Activated CD4-positive, alpha-beta memory T cell treated with anti-CD3 and anti-CD28 coated beads for 36 hours (primary cell): ENCODE data around the gene NIPSNAP3A. TPM values are rescaled to one million over a fixed set of nuclear protein-coding genes. Genes with fewer than 3 reads are reported as not detected.

Experiments used
- CTCF ChIA-PET: fragments of 350-600 bp; sonication (Branson Sonifier 250); formaldehyde crosslinking; loops from one replicate; lab custom pipeline; 2021; ENCODE audit warnings: antibody characterized with exemption, inconsistent platforms; lab: Charles Lee
- POLR2A ChIA-PET: fragments of 350-600 bp; sonication (Branson Sonifier 250); formaldehyde crosslinking; loops from one replicate; lab custom pipeline; 2021; ENCODE audit warnings: antibody characterized with exemption; lab: Charles Lee
- DNase-seq: peaks from one replicate; pipeline ENCODE4 v3.0.0-alpha.2; 2020
- H3K27ac Mint-ChIP-seq: one replicate; pipeline ENCODE4 v1.8.0; 2021; ENCODE audit warnings: mixed read lengths
- H3K27me3 Mint-ChIP-seq: one replicate; pipeline ENCODE4 v1.8.0; 2021; ENCODE audit warnings: mixed read lengths
- H3K36me3 Mint-ChIP-seq: one replicate; pipeline ENCODE4 v1.8.0; 2021; ENCODE audit warnings: mixed read lengths
- H3K4me1 Mint-ChIP-seq: one replicate; pipeline ENCODE4 v1.8.0; 2021; ENCODE audit warnings: low read depth, mixed read lengths
- H3K4me3 Mint-ChIP-seq: one replicate; pipeline ENCODE4 v1.8.0; 2021; ENCODE audit warnings: mild to moderate bottlenecking, mixed read lengths
- H3K9me3 Mint-ChIP-seq: one replicate; pipeline ENCODE4 v1.8.0; 2021; ENCODE audit warnings: mixed read lengths
- intact Hi-C: fragments of 100-400 bp; cut with micrococcal nuclease; formaldehyde crosslinking; loops from one replicate; pipeline ENCODE4 v1.15.1; 2023
- total RNA-seq, 2 experiments: library from RNA; stranded (reverse); gene quantifications; one replicate each; pipeline ENCODE4 v1.2.3, GENCODE V29; 2021

NIPSNAP3A gene
- total RNA-seq, 2 experiments from 2014 or later: 11.1 to 12.5 TPM

DNA sequence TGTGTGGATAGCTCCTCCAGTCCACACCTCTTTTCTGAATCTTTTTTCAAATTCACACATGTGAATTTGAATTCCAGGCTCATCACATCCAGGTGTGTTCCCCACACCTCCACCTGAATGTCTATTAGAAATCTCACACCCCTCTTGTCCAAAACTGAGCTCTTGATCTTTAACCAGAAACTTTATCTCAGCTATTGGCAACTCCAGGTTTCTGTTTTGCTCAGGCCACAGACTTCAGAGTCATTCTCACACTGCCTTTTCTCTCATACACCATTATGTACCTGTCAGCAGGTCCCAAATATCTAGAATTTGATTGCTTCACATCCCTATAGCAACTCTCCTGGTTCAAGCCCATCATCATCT, 28.1 kb downstream of the NIPSNAP3A start:
- no peaks in the 10 kb centered on the region for H3K27me3 Mint-ChIP-seq
- H3K4me3 Mint-ChIP-seq: no peak overlapping the region
- POLR2A ChIA-PET: no interaction called here
- no peaks in the 10 kb centered on the region for H3K36me3 Mint-ChIP-seq
- no peak overlapping the region for H3K27ac Mint-ChIP-seq
- intact Hi-C loops: no loop called here
- CTCF ChIA-PET: no interaction called here
- H3K4me1 Mint-ChIP-seq: no peaks in the 10 kb centered on the region
- no peaks in the 10 kb centered on the region for H3K9me3 Mint-ChIP-seq
- no peak for DNase-seq

DNA sequence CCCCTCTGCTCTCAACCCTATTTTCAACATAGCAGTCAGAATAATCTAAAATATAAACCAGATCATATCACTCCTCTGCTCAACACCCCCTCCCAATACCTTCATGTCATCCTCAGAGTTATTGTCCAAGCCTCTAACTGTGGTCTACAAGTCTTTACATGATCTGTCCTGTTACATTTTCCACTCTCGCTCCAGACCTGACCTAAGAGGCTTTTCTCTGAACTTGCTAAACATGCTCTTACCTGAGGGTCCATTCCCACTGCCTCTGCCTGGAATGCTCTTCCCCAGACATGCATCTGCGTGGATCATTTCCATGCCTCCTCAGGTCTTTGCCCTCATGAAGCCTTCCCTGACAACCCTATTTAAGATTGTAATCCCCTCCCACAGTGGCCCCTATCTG, 28.5 kb downstream of the NIPSNAP3A start:
- no peaks in the 10 kb centered on the region for H3K4me1 Mint-ChIP-seq
- no peaks in the 10 kb centered on the region for H3K9me3 Mint-ChIP-seq

DNA sequence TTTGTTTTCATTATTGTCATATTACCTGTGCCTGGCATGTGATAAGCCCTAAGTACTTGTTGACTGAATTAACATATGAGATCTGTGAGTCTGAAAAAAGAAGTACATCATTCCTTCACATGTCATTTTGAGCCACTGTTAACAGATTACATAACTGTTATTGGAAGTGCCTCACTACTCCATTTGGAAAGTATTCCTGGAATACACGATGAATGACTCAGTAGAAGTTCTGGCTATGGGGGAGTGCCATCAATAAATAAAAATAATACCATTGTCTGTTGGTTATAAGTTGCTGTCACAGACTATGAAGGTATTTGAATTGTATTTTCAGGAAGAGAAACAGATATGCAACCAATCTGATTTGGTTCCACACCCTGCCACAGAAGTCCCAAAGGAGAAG, 29.3 kb downstream of the NIPSNAP3A start:
- CTCF ChIA-PET: no interaction called here
- POLR2A ChIA-PET: no interaction called here
- DNase-seq: no peak
- Mint-ChIP-seq H3K36me3 (no peaks in the 10 kb centered on the region), H3K9me3 (no peaks in the 10 kb centered on the region), H3K27me3 (peaks cover 1% of the 10 kb centered on the region), H3K4me1 (no peaks in the 10 kb centered on the region), H3K4me3 (no peak overlapping the region), H3K27ac (no peak overlapping the region)
- intact Hi-C loops: no loop called here

More for the DNA sequence above, 28.5 kb downstream of the NIPSNAP3A start:
- Mint-ChIP-seq H3K27ac (no peak overlapping the region), H3K27me3 (no peaks in the 10 kb centered on the region), H3K36me3 (no peaks in the 10 kb centered on the region), H3K4me3 (no peak overlapping the region)
- no peak for DNase-seq
- intact Hi-C loops: no loop called here
- ChIA-PET POLR2A (no interaction called here), CTCF (no interaction called here)

DNA sequence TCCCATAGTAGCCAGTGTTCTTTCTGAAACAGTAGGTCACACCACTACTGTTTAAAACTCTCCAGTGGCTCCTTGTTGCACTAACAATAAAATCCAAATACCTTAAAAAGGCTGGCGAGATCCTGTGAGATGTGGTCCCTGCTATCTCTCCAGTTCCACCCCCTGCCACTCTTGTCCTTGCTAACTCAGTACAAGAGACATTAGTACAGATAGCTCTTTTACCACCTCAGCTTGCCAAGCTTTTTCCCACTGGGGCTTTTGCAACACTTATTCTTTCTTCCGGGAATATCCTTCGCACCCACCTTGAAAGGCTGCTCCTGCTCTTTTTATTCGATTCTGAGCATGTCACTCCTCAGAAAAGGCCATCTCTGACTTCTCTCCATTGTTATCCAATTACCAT, 31.3 kb downstream of the NIPSNAP3A start:
- intact Hi-C loops: no loop called here

DNA sequence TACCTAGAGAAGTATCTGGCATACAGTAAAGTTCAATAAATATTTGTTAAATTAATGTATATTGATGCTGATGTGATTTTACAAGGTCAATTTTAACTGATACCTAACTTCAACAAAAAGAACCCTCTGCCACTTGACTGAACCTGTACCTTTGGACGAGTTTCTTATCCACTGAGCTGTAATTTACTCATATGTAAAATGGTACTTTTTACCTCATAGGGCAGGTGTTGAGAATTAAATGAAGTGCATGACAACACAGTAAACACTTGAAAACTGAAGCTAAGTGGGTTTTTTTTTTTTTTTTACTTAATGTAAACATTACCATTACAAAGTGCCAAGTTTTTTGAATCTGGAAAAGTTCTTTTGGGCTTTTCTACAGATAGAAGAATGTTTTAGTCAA, 31.9 kb downstream of the NIPSNAP3A start:
- intact Hi-C loops: no loop called here
- Mint-ChIP-seq H3K36me3 (peaks cover 6% of the 10 kb centered on the region), H3K9me3 (no peaks in the 10 kb centered on the region), H3K27me3 (peaks cover 1% of the 10 kb centered on the region), H3K27ac (no peak overlapping the region), H3K4me1 (no peaks in the 10 kb centered on the region), H3K4me3 (no peak overlapping the region)
- DNase-seq: no peak
- ChIA-PET POLR2A (no interaction called here), CTCF (no interaction called here)

More for the DNA sequence above, 31.3 kb downstream of the NIPSNAP3A start:
- DNase-seq: no peak
- Mint-ChIP-seq H3K4me3 (no peak overlapping the region), H3K36me3 (peaks cover 3% of the 10 kb centered on the region), H3K9me3 (no peaks in the 10 kb centered on the region), H3K4me1 (no peaks in the 10 kb centered on the region), H3K27ac (no peak overlapping the region), H3K27me3 (peaks cover 1% of the 10 kb centered on the region)
- CTCF ChIA-PET: interaction anchor here (1.1 kb wide), 1 partner anchor 78 kb away, joined by 3 read pairs; no protein-coding TSS in a partner anchor
- POLR2A ChIA-PET: no interaction called here

DNA sequence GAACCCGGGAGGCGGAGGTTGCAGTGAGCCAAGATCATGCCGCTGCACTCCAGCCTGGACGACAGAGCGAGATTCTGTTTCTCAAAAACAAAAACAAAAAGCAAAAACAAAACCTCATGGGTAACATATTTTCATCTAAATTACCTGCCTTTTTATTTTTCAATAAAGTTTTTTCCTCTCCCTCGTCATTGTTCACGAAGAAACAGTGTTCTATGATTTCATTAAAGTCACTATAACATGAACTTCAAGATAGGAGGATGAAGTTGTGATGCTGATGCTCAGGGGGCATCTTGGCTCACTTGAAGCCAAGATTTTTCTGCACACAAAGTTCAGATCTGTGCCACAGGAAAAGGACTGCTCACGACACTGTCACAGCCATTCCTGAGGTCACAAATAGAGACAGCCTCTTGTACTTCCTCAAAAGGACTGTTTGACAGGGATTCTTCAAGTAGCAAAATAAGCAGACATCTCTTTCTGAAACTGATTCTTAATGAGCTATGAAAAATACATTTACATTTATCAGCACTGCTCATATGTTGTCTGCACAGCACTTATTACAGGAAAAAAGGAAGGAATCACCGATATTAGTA, 32.6 kb downstream of the NIPSNAP3A start:
- CTCF ChIA-PET: interaction anchor here (1.3 kb wide), 1 partner anchor 636 kb away, joined by 3 read pairs; no protein-coding TSS in a partner anchor
- intact Hi-C loops: loop anchor here (2.0 to 5.0 kb wide), 2 partner anchors 377 to 635 kb away; no protein-coding TSS in a partner anchor
- no peak overlapping the region for H3K27ac Mint-ChIP-seq
- no peak for DNase-seq
- H3K27me3 Mint-ChIP-seq: peaks cover 1% of the 10 kb centered on the region
- no peak overlapping the region for H3K4me3 Mint-ChIP-seq
- POLR2A ChIA-PET: no interaction called here
- no peaks in the 10 kb centered on the region for H3K4me1 Mint-ChIP-seq
- peaks cover 7% of the 10 kb centered on the region for H3K36me3 Mint-ChIP-seq
- H3K9me3 Mint-ChIP-seq: no peaks in the 10 kb centered on the region

DNA sequence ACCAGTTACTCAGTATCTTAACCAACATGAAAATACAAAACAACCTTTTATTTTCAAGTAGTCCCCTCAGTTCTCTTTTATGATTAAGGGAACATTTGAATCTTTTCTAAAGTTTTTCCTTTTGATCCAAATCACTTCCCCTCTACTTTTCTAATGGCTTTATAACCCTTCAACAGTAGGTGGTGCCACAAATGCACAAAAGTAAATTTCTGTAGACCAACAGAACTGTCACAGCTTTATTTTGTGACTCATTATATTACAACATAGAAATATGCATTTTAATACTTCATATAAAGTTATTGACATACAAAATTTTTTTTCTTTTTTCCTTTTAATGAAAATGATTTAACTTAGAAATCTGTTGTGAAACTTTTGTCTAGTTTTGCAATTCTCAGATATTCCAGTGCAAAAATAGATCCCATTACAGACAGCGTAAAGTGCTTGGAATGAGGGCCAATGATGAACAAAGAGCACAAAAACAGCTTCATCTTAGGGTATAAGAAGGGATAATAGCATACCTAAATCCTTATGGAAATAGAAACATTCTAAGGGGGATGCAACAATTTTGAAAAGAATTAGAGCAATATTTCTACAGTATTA, 33.4 kb downstream of the NIPSNAP3A start:
- Mint-ChIP-seq H3K4me3 (no peak overlapping the region), H3K36me3 (peaks cover 7% of the 10 kb centered on the region), H3K27me3 (peaks cover 1% of the 10 kb centered on the region), H3K4me1 (no peaks in the 10 kb centered on the region), H3K27ac (no peak overlapping the region), H3K9me3 (no peaks in the 10 kb centered on the region)
- ChIA-PET POLR2A (no interaction called here), CTCF (interaction anchor here (1.3 kb wide), 1 partner anchor 635 kb away, joined by 3 read pairs; no protein-coding TSS in a partner anchor)
- intact Hi-C loops: loop anchor here (2.0 to 5.0 kb wide), 2 partner anchors 376 to 634 kb away; no protein-coding TSS in a partner anchor
- DNase-seq: no peak

DNA sequence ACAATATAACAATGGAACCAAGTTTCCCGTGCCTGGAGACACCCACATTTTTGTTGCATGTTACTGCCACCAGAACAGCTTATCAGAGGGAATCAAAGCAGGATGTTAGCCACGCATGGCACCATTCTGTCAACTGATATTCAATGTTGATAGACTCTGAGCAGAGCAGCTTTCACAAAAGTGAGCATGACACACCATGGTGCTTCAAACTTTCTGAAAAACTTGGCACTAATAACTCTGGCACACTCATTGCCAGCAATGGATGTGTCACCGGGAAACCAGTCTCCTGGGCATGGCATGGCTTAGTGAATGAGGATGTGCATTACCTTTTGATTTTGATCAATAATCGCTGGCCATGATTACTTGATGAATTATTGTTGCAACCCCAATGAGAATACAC, 36.1 kb downstream of the NIPSNAP3A start:
- H3K36me3 Mint-ChIP-seq: peaks cover 7% of the 10 kb centered on the region
- no peaks in the 10 kb centered on the region for H3K9me3 Mint-ChIP-seq
- ChIA-PET CTCF (no interaction called here), POLR2A (no interaction called here)
- H3K27ac Mint-ChIP-seq: no peak overlapping the region
- H3K4me3 Mint-ChIP-seq: no peak overlapping the region
- intact Hi-C loops: loop anchor here (5.0 kb wide), 1 partner anchor 374 kb away; no protein-coding TSS in a partner anchor
- H3K27me3 Mint-ChIP-seq: peaks cover 1% of the 10 kb centered on the region
- no peaks in the 10 kb centered on the region for H3K4me1 Mint-ChIP-seq
- no peak for DNase-seq

DNA sequence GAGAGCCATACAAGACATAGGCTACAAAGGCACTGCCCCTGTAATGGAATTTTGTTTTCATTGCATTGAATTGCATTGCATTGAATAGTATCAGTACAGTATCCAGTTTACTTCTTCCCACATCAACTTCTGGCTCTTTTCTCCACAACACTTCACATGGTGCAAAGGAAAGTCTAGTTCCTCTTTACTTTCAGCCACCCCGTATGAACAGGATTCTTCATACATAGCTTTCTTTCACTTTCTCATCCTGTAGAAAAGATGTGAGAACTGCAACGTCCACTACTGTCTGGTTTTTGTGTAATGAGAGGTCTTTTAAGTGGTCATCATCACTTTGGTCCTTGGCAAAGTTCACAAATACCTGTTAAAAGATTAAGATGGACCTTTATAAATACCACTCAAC, 36.6 kb downstream of the NIPSNAP3A start:
- ChIA-PET CTCF (no interaction called here), POLR2A (no interaction called here)
- no peak overlapping the region for H3K4me3 Mint-ChIP-seq
- H3K9me3 Mint-ChIP-seq: no peaks in the 10 kb centered on the region
- peaks cover 1% of the 10 kb centered on the region for H3K27me3 Mint-ChIP-seq
- no peak overlapping the region for H3K27ac Mint-ChIP-seq
- intact Hi-C loops: loop anchor here (5.0 kb wide), 1 partner anchor 373 kb away; no protein-coding TSS in a partner anchor
- H3K36me3 Mint-ChIP-seq: peaks cover 7% of the 10 kb centered on the region
- DNase-seq: no peak
- H3K4me1 Mint-ChIP-seq: no peaks in the 10 kb centered on the region

DNA sequence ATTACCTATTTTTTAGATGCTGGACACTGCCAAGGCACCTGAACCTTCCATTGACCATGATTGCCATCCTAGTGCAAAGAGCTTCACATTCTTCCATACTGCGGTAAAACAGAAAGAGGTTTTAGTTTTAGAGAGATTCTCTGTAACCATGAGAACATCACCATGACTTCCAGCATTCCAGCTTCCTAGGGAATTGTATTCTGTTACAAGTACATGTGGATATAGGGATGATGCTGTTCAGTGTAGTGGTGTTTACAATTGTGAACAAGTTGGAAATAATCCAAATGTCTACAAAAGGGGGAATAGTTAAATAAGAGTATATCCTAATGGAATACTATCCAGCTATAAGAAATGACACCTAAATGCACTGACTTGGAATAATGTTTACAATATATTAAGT, 38.8 kb downstream of the NIPSNAP3A start:
- H3K27me3 Mint-ChIP-seq: peaks cover 1% of the 10 kb centered on the region
- POLR2A ChIA-PET: no interaction called here
- intact Hi-C loops: no loop called here
- H3K4me1 Mint-ChIP-seq: no peaks in the 10 kb centered on the region
- H3K36me3 Mint-ChIP-seq: peaks cover 7% of the 10 kb centered on the region
- H3K27ac Mint-ChIP-seq: no peak overlapping the region
- H3K9me3 Mint-ChIP-seq: no peaks in the 10 kb centered on the region
- no peak for DNase-seq
- H3K4me3 Mint-ChIP-seq: no peak overlapping the region
- CTCF ChIA-PET: interaction anchor here (0.7 kb wide), 1 partner anchor 208 kb away, joined by 3 read pairs; no protein-coding TSS in a partner anchor

DNA sequence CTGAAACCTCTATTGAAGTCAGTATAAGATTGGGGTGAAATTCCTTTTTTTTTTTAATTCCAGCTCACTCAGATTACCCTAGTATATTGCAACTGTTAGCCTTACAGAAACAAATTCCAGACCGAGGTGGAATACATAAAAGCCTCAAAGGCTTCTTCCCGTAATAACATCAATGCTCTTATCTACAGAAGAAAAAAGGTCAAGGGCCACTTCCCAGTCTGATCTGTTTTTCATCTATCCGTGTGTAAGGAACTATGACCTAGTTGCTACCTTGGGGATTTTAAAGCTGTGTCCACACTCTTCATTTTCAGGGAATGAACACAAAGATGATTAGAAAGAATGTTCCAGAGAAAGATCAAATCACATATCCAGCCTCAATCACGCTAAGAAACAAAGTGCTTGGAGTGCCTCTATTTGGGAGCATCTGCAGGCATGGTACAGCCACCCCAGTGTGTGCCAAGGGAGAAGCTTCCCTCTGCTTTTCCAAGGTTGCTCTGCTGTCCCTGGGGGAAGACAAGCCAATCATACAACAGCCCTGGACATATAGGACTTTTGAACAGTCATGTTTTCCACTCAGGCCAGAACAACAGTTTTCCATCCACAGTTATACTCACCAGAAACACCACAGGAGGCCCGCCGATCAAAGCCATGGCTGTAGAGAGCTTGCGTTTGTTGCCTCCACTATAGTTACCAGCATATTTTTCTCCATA, 40.0 kb downstream of the NIPSNAP3A start:
- CTCF ChIA-PET: interaction anchor here (0.7 kb wide), 1 partner anchor 207 kb away, joined by 3 read pairs; no protein-coding TSS in a partner anchor
- POLR2A ChIA-PET: no interaction called here
- no peak overlapping the region for H3K27ac Mint-ChIP-seq
- intact Hi-C loops: no loop called here
- no peaks in the 10 kb centered on the region for H3K4me1 Mint-ChIP-seq
- no peaks in the 10 kb centered on the region for H3K27me3 Mint-ChIP-seq
- H3K36me3 Mint-ChIP-seq: peaks cover 7% of the 10 kb centered on the region
- no peaks in the 10 kb centered on the region for H3K9me3 Mint-ChIP-seq
- DNase-seq: no peak
- no peak overlapping the region for H3K4me3 Mint-ChIP-seq

DNA sequence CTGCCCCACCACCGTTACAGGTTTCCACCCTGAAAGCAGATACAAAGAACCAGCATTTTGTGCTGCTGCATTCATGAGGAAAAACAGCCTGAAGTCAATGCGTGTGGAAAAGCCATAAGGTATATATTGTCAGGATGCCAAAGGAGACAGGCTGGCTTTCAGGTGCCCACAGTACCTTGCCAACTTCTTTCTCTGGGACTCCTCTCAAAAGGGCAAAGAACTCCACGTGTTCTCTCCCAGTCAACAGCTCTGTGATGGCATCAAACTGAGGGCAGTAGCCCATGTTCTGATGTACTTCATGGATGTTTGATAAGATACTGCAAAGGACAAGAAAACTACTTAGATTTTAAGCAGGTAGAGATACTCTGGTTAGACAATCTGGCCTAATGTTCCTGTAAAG, 40.8 kb downstream of the NIPSNAP3A start:
- Mint-ChIP-seq H3K27ac (no peak overlapping the region), H3K4me3 (no peak overlapping the region), H3K4me1 (no peaks in the 10 kb centered on the region), H3K36me3 (peaks cover 7% of the 10 kb centered on the region), H3K27me3 (no peaks in the 10 kb centered on the region), H3K9me3 (no peaks in the 10 kb centered on the region)
- intact Hi-C loops: no loop called here
- DNase-seq: no peak
- POLR2A ChIA-PET: no interaction called here
- CTCF ChIA-PET: no interaction called here
